Prostate gland (tissue), 2 donors: ENCODE data around the gene BSPRY. TPM values are rescaled to one million over a fixed set of nuclear protein-coding genes. Genes with fewer than 3 reads are reported as not detected.
A peak's percentile ranks its signal among the peaks of the same experiment; 100 is the strongest.

ENCODE experiments used
- DNase-seq: peaks from one replicate; pipeline ENCODE4 v3.0.0-alpha.2; 2019; ENCODE audit warnings: low spot score
- H3K27ac ChIP-seq, 2 donors: fragments of 200-600 bp; sonication (generic); 2 replicates each; pipeline ENCODE4 v1.5.1; 2017 to 2019
- H3K27me3 ChIP-seq: fragments of 200-600 bp; sonication (generic); replicated peaks from 2 replicates; pipeline ENCODE4 v1.5.1; 2019; ENCODE audit not compliant: insufficient read depth
- H3K36me3 ChIP-seq, 2 donors: fragments of 200-600 bp; sonication (generic); 1 replicate in 1 of 2; 2 replicates in 1 of 2; pipeline versions ENCODE4 v1.5.1 to v1.8.1; 2017 to 2019
- H3K4me1 ChIP-seq: fragments of 200-600 bp; sonication (generic); replicated peaks from 2 replicates; pipeline ENCODE4 v1.5.1; 2019
- H3K4me3 ChIP-seq, 2 donors: fragments of 200-600 bp; sonication (generic); 2 replicates each; pipeline ENCODE4 v1.5.1; 2017 to 2019
- H3K9me3 ChIP-seq: fragments of 200-600 bp; sonication (generic); 2 replicates; pipeline ENCODE4 v1.5.1; 2017
- CTCF ChIP-seq, 4 experiments: fragments of 200-600 bp in 2 of 4; fragments of 450-650 bp in 2 of 4; sonication (generic) in 2 of 4; IDR thresholded peaks; 1 replicate in 3 of 4; 2 replicates in 1 of 4; pipeline ENCODE4 v1.5.1; 2016 to 2019; ENCODE audit warnings: antibody characterized with exemption in 4 of 4, mild to moderate bottlenecking in 2 of 4, moderate library complexity in 2 of 4
- POLR2A ChIP-seq: fragments of 450-650 bp; IDR thresholded peaks from one replicate; pipeline ENCODE4 v1.6.1; 2016; ENCODE audit warnings: antibody characterized with exemption, mild to moderate bottlenecking
- POLR2AphosphoS5 ChIP-seq: sonication (generic); formaldehyde crosslinking; IDR thresholded peaks from one replicate; pipeline ENCODE4 v1.6.1; 2017; ENCODE audit warnings: antibody characterized with exemption
- WGBS: methylation state at CpG from one replicate; pipeline ENCODE4 v1.1.5; 2018; 5-methylcytosine and 5-hydroxymethylcytosine counted together
- intact Hi-C: fragments of 100-400 bp; cut with DNase I; formaldehyde crosslinking; loops from one replicate; pipeline ENCODE4 v1.14.2; 2022
- total RNA-seq, 2 donors: library from RNA; depleted of rRNA; stranded (reverse); fragments of >200 nt; gene quantifications; one replicate each; pipeline ENCODE4 v1.1.0, GENCODE V29; 2016

BSPRY gene
- total RNA-seq, 2 donors from 2014 or later, result 8.4 to 21.8 TPM

GRCh38 chr9:113345671-113346070 lies 3.7 kb upstream of the BSPRY start:
- intact Hi-C loops, result no loop called here
- Histone ChIP-seq H3K4me3 (no peak overlapping the region), H3K9me3 (no peaks in the 10 kb centered on the region), H3K36me3 (no peaks in the 10 kb centered on the region), H3K27ac (no peak overlapping the region), H3K27me3 (no peaks in the 10 kb centered on the region), H3K4me1 (no peaks in the 10 kb centered on the region)
- TF ChIP-seq POLR2AphosphoS5 (no peak), POLR2A (no peak), CTCF (IDR thresholded peaks at IDR 0.05) (no peak)
- WGBS, result 3% methylated on average over 1 of the region's 1 CpG
- DNase-seq, result no peak

- 96% methylated on average over 3 of the region's 3 CpGs for WGBS
- H3K27ac ChIP-seq, result no peak overlapping the region
- H3K36me3 ChIP-seq, result no peaks in the 10 kb centered on the region
- H3K9me3 ChIP-seq, result no peaks in the 10 kb centered on the region
- no peaks in the 10 kb centered on the region for H3K4me1 ChIP-seq
- no peak overlapping the region for H3K4me3 ChIP-seq
- intact Hi-C loops, result no loop called here
- no peak for TF ChIP-seq CTCF (IDR thresholded peaks at IDR 0.05)
- TF ChIP-seq POLR2A, result no peak
- TF ChIP-seq POLR2AphosphoS5, result no peak
- DNase-seq, result no peak
- H3K27me3 ChIP-seq, result no peaks in the 10 kb centered on the region
Measured at GRCh38 chr9:113348437-113348836, 904 bp upstream of the BSPRY start.

- DNase-seq, result no peak
- no peaks in the 10 kb centered on the region for H3K36me3 ChIP-seq
- TF ChIP-seq POLR2AphosphoS5 (no peak), POLR2A (no peak), CTCF (IDR thresholded peaks at IDR 0.05) (no peak)
- H3K9me3 ChIP-seq, result no peaks in the 10 kb centered on the region
- no peaks in the 10 kb centered on the region for H3K4me1 ChIP-seq
- peak overlapping the region; percentile 46 to 62 for H3K4me3 ChIP-seq
- H3K27ac ChIP-seq, result no peak overlapping the region
- no peaks in the 10 kb centered on the region for H3K27me3 ChIP-seq
- 19% methylated on average over 13 of the region's 13 CpGs for WGBS
- intact Hi-C loops, result no loop called here
Measured at GRCh38 chr9:113349066-113349444, 286 bp upstream of the BSPRY start.

- H3K36me3 ChIP-seq, result no peaks in the 10 kb centered on the region
- H3K27me3 ChIP-seq, result no peaks in the 10 kb centered on the region
- no peak for DNase-seq
- WGBS, result 20% methylated on average over 14 of the region's 14 CpGs
- TF ChIP-seq POLR2AphosphoS5 (no peak), CTCF (IDR thresholded peaks at IDR 0.05) (no peak), POLR2A (no peak)
- no peaks in the 10 kb centered on the region for H3K9me3 ChIP-seq
- peak overlapping the region; percentile 46 to 62 for H3K4me3 ChIP-seq
- no peaks in the 10 kb centered on the region for H3K4me1 ChIP-seq
- intact Hi-C loops, result no loop called here
- no peak overlapping the region for H3K27ac ChIP-seq
Measured at GRCh38 chr9:113350107-113350661, 843 bp downstream of the BSPRY start.

GRCh38 chr9:113350937-113351336 lies 1.6 kb downstream of the BSPRY start:
- intact Hi-C loops, result no loop called here
- 62% methylated on average over 6 of the region's 6 CpGs for WGBS
- Histone ChIP-seq H3K4me1 (no peaks in the 10 kb centered on the region), H3K27me3 (no peaks in the 10 kb centered on the region), H3K4me3 (no peak overlapping the region), H3K36me3 (no peaks in the 10 kb centered on the region), H3K9me3 (no peaks in the 10 kb centered on the region), H3K27ac (no peak overlapping the region)
- TF ChIP-seq POLR2A (no peak), POLR2AphosphoS5 (no peak), CTCF (IDR thresholded peaks at IDR 0.05) (no peak)
- DNase-seq, result no peak
